NCI-H1930 (cell line): ENCODE measurements around the gene CACNA1C.
"Not testable (repeated sequence)": the region's sequence is repeated elsewhere in the genome, so short reads cannot be mapped to it uniquely, and the experiment has no call there.

ENCODE experiments used
- DNase-seq, 2 experiments: peaks; one replicate each; lab custom pipeline; 2025; lab: John Stamatoyannopoulos, UW

CACNA1C gene

DNA sequence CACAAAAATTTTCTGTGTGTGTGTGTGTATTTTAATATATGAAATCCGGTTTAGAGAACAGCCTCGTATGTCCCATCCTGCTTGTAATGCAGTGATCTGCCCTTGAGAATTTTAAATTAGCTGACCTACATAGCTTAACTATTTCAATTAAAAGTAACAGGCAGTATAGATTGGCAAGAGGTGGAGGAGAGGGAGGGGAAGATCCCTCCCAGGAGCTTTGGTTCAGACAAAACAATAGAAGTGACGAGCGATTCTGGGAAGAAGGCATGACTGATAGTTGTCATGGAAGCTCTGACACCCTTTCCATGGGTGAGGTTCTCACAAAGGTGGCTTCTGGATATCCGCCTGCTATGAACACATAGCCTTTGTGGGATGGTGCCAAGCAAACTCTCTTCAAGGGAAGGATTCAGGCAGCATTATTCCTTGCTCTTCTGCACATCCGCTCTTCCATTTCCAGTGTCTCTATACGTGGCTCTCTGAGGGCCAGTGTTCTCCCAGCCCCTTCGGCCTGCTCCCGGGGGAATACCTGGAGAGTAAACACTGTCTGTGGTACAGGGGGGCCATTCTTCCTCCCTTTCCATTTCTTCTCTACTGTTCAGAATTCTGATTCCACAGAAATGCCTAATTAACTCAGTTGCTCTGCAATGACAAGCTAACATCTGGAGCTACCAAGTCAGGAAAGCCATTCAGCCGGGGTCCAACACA is 182.0 kb downstream of the CACNA1C start:
- no peak for DNase-seq

DNA sequence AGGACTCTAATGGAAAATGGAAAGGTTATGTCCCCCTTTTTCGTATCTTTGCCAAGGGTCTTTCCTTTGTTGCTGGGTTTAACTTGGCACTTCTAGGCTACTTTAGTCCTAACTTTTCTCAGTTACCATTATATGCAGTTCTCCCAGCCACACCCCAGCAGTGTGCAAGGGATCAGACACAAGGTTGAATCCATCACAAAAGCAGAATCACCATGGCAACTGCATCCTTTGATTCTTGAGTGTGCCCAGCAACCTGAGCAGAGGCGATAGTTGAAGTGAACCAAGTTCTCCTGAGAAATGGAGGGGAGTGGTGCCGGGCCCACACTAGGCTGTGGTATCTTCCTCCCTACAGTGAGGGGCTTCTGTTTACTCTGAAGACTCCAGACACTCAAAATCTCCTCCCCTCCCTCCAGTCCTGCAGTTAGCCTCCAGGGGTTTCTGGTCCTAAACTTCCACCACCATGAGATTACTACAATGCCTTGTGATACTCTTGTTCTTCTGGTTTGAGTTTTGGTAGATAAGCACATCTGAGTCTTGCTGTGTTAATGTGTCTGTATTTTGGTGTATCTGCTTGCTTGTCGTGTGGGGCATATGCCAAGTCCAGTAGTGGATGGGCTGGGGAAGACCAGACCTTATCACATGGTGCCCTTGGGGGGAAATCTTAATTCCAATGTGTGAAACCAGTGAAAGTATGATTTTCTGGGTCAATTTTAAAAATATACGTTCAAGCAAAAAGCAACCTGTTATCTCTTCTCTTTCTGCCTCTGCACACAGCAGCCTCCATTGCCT is 183.9 kb downstream of the CACNA1C start:
- no peak for DNase-seq

DNA sequence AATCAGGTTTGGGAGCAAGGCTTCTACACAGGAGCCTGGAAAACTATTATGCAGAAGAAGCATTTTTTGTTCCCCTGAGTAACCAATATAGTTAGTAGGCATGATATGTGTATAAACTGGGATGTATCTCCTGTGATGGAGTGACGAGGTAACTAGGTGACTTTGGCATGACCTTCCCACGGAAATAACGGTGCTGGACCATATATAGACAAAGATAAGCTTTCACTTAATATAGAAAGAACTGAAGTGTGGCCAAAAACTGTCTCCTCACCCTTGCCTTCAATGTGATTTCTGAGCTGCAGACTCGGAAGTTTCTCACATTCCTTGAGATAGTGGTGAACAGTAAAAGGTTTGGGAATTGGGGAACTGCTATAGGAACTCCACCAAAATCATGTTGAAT is 185.3 kb downstream of the CACNA1C start:
- no peak for DNase-seq

DNA sequence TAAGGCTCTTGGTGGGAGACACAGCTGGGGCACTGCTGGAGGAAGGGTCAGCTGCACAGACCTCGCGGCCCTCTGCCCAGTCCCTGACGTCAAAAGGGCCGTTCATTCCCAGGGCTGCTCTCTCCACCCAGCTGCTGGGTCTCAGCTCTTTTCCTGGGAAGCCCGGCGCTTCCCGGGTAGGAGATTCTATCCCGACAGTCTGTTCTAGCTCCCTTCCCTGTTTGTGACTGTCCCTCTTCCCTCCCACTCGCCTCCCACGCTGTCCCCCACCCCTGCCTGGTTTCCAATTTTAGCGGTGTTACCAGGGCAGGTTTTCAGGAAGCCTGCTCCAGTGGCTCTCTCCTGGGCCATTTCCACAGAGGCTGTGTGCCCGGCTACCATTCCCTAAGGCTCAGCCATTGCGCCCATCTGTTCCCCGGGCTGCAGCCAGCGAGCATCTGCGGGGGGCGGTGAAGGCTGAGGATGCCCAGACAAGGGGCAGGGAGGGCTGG is 186.6 kb downstream of the CACNA1C start:
- DNase-seq = no peak

DNA sequence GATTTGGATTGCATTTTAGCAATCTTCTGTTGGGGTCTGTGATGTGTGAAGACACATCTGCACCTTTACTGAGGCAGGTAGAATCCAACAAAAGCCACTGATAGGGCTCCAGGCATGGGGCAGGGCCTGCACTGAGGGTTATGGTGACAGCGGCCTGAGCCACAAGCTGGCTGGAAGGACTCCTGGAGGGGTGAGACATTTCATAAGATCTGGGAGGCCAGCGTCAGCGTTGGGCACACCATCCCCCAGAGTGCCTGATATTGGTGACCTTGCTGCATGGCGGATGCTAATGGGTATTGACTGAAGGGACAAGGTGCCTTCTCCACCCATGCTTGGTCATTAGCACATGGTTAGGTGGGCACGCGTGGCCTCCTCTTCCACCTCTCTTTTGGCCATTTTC is 187.6 kb downstream of the CACNA1C start:
- DNase-seq = no peak

DNA sequence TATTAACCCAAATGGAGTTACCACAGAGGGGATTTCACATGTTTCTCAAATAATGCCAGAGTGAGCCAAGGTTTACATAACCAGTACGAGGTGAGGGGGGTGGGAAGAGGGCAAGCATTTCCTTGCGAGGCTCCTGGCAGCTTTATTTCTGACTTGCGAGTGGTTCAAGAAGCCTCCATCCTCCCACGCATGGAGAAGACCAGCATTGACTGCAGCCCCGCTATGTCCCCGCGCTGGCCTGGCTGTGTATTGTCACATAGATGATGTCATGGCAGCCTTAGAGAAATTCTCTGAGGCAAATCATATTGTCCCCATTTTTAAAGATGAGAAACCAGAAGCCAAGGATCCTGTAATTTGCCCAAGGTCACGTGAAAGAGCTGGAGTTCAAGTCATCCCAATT is 188.2 kb downstream of the CACNA1C start:
- DNase-seq = no peak

DNA sequence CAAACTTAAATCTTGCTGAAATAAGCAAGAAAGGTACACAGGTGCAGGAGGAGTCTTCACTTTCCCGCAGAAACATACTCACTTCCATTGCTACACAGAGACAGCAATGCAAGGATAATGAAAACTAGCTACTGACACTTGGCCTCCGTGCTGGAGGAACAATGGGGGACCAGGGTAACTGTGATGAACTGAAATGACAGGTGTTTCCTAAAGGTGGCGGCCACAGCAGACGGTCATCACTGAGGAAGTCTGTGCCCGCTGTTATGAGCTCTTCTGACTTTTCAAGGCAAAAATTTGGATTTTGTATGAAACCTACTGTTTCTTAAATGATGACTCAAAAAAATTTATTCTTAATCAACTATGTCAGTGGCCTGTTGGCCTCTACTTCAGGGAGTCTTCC is 189.4 kb downstream of the CACNA1C start:
- DNase-seq = no peak

DNA sequence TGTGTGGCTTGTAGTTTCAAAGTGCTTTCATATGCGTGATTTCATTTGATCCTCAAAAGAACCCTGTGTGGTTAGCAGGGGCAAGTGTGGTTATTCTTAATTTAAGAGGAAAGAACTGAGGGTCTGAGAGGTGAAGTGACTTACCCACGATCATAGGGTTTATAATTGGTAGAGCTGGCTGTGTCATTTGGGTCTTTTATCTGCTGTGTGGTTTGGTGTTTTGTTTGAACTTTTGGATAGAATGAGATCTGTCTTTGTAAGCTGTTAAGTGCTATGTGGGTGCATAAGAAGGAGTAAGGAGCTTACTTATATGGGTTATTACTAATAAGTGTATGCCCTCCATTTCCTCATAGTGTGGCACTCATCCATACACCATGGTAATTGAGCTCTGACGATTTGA is 190.0 kb downstream of the CACNA1C start:
- DNase-seq = no peak

DNA sequence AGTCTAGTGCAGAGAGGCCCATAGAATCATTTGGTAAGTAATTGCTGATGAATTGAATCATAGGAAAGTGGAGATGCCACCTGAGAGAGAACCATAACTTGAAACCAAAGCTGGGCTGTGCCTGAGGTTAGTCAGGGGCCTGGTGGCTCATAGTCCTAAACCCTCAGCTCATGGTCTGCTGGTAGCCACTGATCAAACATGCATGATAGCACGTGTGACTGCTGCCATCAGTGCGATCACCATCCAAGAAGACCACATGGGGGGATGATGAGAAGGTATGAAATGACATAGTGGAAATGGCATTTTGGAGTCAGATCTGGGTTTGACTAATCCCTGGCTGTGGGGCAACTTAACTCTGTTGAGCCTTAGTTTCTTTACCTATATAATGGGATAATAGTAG is 190.5 kb downstream of the CACNA1C start:
- DNase-seq = no peak

DNA sequence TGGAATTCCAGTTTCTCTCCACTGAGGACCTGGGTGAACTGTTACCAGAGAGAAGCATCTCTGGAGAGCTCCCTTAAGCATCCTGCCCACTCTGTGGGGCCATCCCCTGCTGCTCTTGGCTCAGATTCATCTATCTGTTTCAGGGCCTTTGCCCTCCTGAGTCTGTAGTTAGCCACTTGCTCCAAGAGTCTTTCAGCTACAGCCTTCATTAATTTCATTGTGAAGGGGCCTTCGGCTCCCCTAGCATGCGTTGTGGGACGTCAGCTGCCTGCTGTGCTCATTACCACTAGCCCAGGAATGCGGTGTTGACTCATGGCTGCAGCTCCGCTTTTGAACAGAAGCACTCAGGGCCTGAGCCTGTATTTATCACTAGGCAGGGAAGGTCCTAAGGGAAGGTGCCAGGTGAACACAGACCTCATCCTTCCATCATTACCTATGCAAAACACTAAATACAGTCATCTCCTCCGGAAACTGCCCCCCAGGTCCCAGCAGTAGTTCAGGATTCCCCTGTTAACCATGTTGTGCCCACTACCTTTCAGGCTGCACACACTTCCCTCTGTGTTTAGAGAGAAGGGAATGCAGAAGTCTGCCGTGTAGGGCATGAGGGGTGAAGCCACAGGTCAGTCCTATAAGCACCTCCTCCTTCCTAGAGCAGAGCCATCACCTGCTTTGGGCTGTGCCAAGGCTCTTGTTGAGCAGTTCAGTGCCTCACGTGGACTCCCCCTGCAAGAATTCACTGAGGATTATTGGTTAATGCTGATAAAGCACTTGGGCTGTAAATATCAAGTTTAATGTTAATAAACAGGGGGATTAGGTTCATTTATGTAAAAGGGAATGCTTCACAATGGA is 191.4 kb downstream of the CACNA1C start:
- DNase-seq = no peak

DNA sequence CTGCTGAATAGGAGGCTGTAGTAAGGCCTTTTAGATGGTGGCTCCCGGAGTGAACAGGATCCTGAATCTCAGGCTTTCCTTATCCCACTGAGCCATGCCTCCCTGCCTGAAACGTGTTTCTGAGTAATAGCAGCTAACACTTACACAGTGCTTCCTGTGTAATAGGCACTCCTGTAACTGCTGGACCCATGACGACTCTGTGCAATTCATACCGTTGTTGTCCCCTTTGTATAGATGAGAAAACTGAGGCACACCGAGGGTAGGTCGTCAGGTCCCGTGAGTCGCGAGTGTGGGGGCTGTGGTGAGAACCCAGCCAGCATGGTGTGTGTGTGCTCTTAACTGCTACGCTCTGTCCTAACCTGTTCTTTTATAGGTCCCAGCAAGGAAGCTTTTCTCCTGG is 193.6 kb downstream of the CACNA1C start:
- no peak for DNase-seq

DNA sequence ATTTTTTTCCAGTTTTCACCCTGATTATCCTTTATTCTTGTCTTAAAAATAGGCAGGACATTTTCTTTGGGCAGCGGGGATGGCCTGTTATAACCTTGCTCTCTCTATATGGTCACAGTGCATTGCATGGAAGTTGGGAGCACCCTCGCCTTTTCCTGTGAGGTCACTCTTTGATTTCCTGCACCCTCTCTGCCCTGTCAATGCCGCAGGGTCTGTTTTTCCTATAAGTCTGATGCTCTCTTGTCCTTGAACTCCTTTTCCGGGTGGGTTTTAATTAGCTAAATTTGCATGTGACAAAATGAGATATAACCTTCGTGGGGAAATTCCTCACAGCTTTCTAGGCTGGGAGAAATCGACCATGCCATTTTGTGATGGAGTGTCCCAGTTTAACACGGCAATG is 194.3 kb downstream of the CACNA1C start:
- DNase-seq = no peak

DNA sequence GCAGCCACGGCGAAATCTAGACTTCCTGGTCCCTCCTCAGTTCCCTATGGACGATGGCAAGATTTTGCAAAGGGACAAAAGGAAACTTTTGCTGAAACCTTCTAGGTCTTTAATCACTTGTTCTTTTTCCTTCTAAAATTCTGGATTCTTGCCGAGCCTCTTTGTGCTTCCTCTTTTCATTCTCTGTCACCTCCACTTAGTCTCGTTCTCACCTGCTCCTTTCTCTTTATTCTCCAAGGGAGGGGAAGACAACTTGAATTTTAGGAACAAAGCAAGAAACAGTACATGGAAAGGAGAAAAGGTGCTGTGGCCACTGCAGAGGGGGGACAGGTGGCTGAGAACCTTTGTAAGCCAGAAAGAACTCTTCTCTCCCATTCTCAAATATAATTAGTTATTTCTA is 194.8 kb downstream of the CACNA1C start:
- DNase-seq = no peak

DNA sequence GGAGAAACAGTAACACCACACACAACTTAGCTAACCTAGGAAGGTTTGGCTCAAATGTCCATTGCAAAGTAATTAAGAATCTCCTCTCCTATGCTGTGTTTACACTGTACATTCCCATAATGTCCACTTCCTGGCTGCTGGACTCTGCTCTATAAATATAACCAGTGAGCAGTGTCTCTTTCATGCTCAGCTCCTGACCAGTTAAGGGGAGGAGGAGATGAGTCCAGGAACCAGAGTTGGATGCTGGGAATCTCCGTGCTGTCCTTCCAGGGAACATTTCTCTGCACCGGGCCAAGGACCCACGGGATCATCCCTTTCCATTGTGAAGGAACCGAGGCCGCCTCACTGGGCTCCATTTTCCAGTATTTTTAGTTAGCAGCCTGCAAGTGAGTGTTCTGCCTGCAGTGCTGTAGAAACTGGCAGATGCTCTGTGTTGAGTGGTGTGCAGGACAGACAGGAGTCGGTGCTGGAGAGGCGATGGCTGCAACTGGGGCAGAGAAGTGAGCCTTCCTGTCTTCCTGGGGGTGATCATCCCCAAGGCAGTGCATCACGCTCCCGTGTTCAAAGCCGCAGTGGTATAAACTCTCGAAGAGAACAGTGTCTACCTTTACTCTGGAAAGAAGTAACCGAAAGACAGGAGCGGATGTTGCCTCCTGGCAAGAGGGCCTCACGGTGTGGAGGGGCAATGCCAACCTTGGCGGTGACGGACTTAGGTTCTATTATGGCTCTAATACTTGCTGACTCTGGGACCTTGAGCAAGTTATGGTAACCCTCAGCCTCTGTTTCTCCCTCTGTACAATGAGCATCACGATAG is 195.5 kb downstream of the CACNA1C start:
- DNase-seq = no peak

DNA sequence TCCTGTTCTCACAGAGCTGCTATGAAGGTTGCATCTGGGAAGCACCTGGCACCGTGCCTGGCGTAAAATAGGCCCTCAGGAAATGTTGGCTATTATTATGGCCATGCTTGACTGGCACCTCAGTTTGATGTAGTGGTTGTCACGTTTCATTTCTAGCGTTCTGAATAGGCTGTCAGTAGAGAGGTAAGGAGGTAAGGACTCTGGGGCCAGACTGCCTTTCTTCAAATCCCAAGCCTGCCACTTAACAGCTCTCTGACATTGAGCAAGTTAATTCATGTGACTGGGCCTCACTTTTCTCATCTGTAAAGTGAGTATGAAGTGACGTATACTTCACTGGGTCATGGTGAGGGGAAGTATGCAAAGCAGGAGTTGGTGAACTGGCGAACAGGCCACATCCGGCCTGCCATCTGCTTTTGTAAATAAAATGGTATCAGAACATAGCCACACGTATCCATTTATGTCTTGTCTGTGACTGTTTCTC is 196.2 kb downstream of the CACNA1C start:
- DNase-seq = no peak

DNA sequence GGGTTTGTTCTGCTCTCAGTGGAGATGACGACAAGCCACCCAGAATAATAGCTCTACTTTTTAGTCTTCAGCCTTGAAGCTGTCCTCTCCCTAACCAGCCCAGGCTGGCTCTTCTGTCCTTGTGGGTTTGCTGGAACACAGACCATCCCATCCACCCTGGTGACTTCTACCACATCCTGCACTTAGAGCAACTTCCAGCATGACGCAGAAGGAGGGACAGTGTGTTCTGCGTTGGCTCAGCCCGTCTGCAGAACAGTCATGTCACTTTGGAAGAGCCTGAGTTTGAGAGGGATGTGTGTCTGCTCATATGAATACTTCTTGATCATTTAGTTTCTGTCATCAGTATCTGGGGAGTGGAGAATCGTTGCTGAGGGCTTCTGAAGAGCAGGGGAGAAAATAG is 198.0 kb downstream of the CACNA1C start:
- no peak for DNase-seq

DNA sequence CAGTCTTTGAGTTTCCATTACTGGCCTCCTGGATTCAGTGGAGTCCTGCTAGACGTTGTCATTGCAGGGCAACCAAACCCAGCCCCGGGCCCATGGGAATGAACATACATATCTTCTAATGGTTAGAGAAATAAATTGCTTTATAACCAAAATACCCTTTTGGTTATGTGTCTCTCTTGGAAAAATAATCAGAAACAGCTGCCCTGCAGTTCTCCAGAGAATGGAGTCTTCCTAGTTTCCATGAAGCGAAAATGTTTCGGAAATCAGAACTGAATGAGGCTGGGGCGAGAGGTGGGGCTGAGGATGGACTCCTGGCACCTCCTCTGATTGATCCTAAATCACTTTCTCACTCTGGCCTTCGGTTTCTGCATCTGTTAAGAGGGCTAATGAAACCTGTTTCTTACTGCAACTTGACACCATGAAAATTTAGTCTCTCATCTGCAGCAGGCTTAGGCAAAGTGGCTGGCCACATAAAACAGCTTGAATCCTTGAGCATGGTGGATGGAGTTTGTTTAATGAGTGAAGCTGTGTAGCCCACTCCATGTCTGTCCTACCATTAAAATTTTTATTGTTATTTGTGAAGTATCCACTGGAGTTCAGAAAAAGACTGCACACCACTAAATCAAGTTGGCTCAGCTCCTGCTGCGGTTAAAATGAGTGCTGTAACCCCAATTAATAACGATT is 198.9 kb downstream of the CACNA1C start:
- no peak for DNase-seq

DNA sequence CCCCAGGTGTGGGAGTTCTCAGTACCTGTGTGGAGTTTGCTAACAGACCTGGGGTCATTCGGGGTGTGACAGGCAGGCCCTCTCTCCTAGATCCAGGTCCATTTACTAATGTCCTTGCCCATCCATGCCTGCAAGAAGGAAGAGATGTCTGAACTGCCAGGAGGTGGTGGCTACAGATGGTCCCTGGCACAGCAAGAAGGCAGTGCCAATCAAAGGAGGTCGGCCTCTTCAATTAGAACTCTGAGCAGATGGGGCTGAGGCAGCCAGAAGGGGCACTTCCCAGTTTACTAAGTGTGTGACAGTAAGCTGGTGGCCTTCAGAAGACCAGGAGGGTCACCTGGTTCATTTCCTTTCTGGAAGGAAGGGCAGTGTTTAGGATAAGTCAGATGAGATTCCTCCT is 202.5 kb downstream of the CACNA1C start:
- DNase-seq = no peak

DNA sequence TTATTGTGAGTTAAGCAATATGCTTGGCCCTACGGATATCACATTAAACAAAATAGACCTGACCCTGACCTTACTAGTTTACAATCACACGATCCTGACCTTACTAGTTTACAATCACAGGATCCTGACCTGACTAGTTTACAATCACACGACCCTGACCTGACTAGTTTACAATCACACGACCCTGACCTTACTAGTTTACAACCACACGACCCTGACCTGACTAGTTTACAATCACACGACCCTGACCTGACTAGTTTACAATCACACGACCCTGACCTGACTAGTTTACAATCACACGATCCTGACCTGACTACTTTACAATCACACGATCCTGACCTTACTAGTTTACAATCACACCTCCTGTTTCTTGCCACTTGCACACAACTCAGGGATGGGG is 202.9 kb downstream of the CACNA1C start:
- DNase-seq = not testable (repeated sequence)

DNA sequence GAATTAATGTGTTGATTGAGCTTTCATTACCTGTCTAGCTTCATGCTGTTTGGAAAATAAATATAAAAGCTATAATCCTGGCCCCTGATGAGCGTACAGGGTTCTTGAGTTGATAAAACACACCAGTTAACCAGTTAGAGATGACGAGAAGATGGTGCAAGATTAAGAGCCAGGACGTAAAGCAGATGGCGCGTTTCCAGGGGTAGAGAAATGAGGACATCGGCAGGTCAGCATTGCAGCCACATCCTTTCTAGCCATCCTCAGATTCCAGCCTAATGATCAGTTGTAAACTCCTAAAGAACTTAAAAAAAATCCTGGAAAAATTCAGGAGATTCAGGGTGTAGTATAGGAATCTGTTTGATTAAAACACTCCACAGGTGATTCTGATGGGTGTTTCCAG is 203.7 kb downstream of the CACNA1C start:
- no peak for DNase-seq

DNA sequence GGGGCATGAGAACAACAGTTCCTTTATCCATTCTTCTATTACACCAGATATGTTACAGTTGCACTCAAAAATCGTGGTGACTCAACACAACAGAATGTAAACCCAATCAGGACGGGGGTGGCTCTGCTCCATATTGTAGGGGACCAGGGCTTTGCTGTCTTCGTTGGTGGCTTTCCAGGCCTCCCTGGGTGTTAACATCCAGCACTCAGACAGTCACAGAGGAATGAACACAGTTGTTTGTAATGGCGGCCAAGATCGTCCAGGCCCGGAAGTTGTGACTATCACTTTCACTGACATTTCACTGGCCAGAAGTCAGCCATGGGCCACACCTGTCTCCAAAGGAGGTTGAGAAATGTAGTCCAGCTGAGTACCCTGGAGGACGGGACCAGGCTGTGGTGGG is 204.1 kb downstream of the CACNA1C start:
- DNase-seq = no peak
